Measurements from ENCODE around the gene SPINK1. TPM values are rescaled to one million over a fixed set of nuclear protein-coding genes. Genes with fewer than 3 reads are reported as not detected.
A peak's percentile ranks its signal among the peaks of the same experiment; 100 is the strongest.

Gene SPINK1
- total and polyA plus RNA-seq, 4 experiments from 2014 or later, result not detected

DNA sequence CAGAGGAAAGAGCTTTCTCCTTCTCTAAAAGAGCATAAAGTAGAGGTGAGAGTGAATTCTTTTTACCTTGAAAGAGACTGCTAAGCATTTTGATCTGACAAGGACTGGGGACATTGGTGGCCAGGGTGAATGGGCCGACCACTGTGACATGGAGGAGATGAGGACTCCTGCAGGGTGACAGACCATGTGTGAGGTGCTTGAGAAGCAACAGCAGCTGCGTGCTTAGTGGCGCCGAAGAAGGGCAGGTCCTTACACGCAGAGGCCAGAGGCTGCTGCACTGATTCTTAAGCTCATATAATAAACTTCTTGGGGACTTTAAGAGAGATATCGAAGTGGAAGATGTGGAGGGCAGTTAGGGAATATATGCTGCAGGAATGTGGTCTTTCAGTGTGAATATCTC, 40.3 kb downstream of the SPINK1 start:
- no peaks in the 10 kb centered on the region for H3K27me3 ChIP-seq (ENCODE audit: insufficient read depth, low read length)
- intact Hi-C loops (cut with micrococcal nuclease), result no loop called here
- CTCF ChIA-PET (ENCODE audit: partially characterized antibody), result no interaction called here
- Mint-ChIP-seq H3K4me3 (no peak overlapping the region), H3K9me3 (peaks cover 0 to 3% (median 0%) of the 10 kb centered on the region in 8 donors), H3K36me3 (no peaks in the 10 kb centered on the region), H3K4me1 (no peaks in the 10 kb centered on the region), H3K27ac (no peak overlapping the region), H3K27me3 (no peaks in the 10 kb centered on the region)
- POLR2A ChIA-PET (ENCODE audit: partially characterized antibody), result no interaction called here
- no peaks in the 10 kb centered on the region for H3K36me3 ChIP-seq (ENCODE audit: insufficient read depth, low read length)
- no peaks in the 10 kb centered on the region for H3K4me1 ChIP-seq (ENCODE audit: insufficient read depth, low read length)
- H3K4me3 ChIP-seq (ENCODE audit: low read length in 2 of 2), result no peak overlapping the region
- no peaks in the 10 kb centered on the region for H3K9me3 ChIP-seq (ENCODE audit: control insufficient read depth in 1 of 2, low read length in 2 of 2)
- no peak for DNase-seq
- no peak overlapping the region for H3K27ac ChIP-seq (ENCODE audit: low read depth, low read length)

- no peaks in the 10 kb centered on the region for H3K27me3 Mint-ChIP-seq
These were observed 41.7 kb downstream of the SPINK1 start for GRCh38 chr5:147789820-147790219.

DNA sequence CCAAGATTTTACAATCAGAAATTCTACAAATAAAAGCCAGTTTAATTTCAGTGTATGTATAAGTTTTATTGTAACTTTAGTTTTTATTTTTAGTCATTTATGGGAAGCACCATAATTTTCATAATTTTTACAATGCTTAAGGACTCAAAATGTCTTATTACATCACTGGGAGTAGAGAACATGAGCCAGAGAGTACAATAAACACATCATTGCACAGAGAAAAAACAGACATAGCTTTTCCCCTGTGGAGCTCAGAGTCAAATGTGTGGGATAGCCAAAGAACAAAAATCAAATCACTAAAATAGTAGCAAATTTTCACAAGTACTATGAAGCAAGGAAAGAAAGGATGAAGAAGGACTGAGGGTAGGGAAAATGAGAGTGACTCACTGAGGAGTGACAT, 43.4 kb downstream of the SPINK1 start:
- H3K27me3 ChIP-seq (ENCODE audit: insufficient read depth, low read length), result no peaks in the 10 kb centered on the region
- H3K27ac Mint-ChIP-seq, result no peak overlapping the region
- no peak for DNase-seq
- H3K27ac ChIP-seq (ENCODE audit: low read depth, low read length), result no peak overlapping the region
- no peaks in the 10 kb centered on the region for H3K4me1 Mint-ChIP-seq
- ChIA-PET CTCF (ENCODE audit: partially characterized antibody) (no interaction called here), POLR2A (ENCODE audit: partially characterized antibody) (no interaction called here)
- no peaks in the 10 kb centered on the region for H3K27me3 Mint-ChIP-seq
- intact Hi-C loops (cut with micrococcal nuclease), result no loop called here
- H3K4me3 ChIP-seq (ENCODE audit: low read length in 2 of 2), result no peak overlapping the region
- no peaks in the 10 kb centered on the region for H3K4me1 ChIP-seq (ENCODE audit: insufficient read depth, low read length)
- H3K36me3 Mint-ChIP-seq, result no peaks in the 10 kb centered on the region
- no peaks in the 10 kb centered on the region for H3K36me3 ChIP-seq (ENCODE audit: insufficient read depth, low read length)
- no peaks in the 10 kb centered on the region for H3K9me3 ChIP-seq (ENCODE audit: control insufficient read depth in 1 of 2, low read length in 2 of 2)
- H3K4me3 Mint-ChIP-seq, result no peak overlapping the region
- peaks cover 0 to 3% (median 0%) of the 10 kb centered on the region in 8 donors for H3K9me3 Mint-ChIP-seq

More at GRCh38 chr5:147789820-147790219, 41.7 kb downstream of the SPINK1 start:
- H3K4me3 ChIP-seq (ENCODE audit: low read length in 2 of 2), result no peak overlapping the region
- H3K36me3 ChIP-seq (ENCODE audit: insufficient read depth, low read length), result no peaks in the 10 kb centered on the region
- ChIA-PET POLR2A (ENCODE audit: partially characterized antibody) (no interaction called here), CTCF (ENCODE audit: partially characterized antibody) (no interaction called here)
- no peak for DNase-seq
- H3K4me3 Mint-ChIP-seq, result no peak overlapping the region
- intact Hi-C loops (cut with micrococcal nuclease), result no loop called here
- H3K9me3 ChIP-seq (ENCODE audit: control insufficient read depth in 1 of 2, low read length in 2 of 2), result no peaks in the 10 kb centered on the region
- H3K27ac ChIP-seq (ENCODE audit: low read depth, low read length), result no peak overlapping the region
- H3K27me3 ChIP-seq (ENCODE audit: insufficient read depth, low read length), result no peaks in the 10 kb centered on the region
- peaks cover 0 to 3% (median 0%) of the 10 kb centered on the region in 8 donors for H3K9me3 Mint-ChIP-seq
- H3K4me1 Mint-ChIP-seq, result no peaks in the 10 kb centered on the region
- no peaks in the 10 kb centered on the region for H3K36me3 Mint-ChIP-seq
- no peak overlapping the region for H3K27ac Mint-ChIP-seq
- no peaks in the 10 kb centered on the region for H3K4me1 ChIP-seq (ENCODE audit: insufficient read depth, low read length)

- no peaks in the 10 kb centered on the region for H3K9me3 ChIP-seq (ENCODE audit: control insufficient read depth in 1 of 2, low read length in 2 of 2)
- peaks cover 15% of the 10 kb centered on the region for H3K4me1 ChIP-seq (ENCODE audit: insufficient read depth, low read length)
- POLR2A ChIA-PET (ENCODE audit: partially characterized antibody), result no interaction called here
- peaks cover 0 to 3% (median 0%) of the 10 kb centered on the region in 8 donors for H3K9me3 Mint-ChIP-seq
- no peak overlapping the region for H3K4me3 Mint-ChIP-seq
- no peaks in the 10 kb centered on the region for H3K27me3 ChIP-seq (ENCODE audit: insufficient read depth, low read length)
- H3K27me3 Mint-ChIP-seq, result no peaks in the 10 kb centered on the region
- peaks cover 0 to 15% (median 11%) of the 10 kb centered on the region in 4 donors for H3K4me1 Mint-ChIP-seq
- intact Hi-C loops (cut with micrococcal nuclease), result no loop called here
- no peak for DNase-seq
- no peaks in the 10 kb centered on the region for H3K36me3 Mint-ChIP-seq
- no peaks in the 10 kb centered on the region for H3K36me3 ChIP-seq (ENCODE audit: insufficient read depth, low read length)
- H3K27ac ChIP-seq (ENCODE audit: low read depth, low read length), result no peak overlapping the region
- no peak overlapping the region for H3K27ac Mint-ChIP-seq
- no peak overlapping the region for H3K4me3 ChIP-seq (ENCODE audit: low read length in 2 of 2)
- CTCF ChIA-PET (ENCODE audit: partially characterized antibody), result no interaction called here
These were observed 45.3 kb downstream of the SPINK1 start for GRCh38 chr5:147786142-147786541.

DNA sequence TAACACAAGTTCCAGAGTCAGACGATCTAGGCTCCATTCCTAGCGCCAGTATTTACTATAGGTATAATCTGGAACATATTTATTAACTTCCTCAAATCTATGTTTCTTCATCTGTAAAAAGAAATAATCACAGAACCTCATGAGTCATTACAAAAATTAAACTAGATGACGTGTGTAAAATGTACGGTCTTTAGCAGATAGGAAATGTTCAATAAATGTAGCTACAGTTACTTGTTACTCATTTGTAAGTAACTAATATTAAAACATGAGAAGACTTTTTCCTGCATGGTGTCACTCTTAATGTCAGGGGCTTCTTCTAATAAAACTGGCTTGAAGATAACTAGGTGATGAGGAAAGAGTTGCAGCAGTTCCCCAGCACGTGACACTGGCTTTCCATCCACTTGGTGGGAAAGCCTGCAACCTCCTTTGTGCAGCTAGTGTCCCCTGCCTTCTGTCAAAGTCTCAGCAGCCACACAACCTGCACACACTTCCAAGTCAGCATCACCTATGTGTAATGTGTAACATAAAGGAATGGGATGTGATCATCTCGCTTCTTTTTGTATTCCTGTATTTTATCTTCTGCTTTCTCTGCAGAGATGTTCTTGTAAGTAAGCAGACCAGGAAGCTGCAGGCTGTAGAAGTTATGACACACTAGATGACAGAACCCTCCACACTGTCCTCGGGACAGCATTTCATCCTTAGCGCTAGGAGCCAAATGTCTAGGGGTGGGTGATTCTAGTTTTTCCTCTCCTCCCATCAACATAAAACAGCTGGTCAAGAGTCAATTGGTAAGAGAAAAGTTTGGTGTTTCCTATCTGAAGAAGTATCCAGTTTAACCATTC, 47.1 kb downstream of the SPINK1 start:
- no peaks in the 10 kb centered on the region for H3K36me3 ChIP-seq (ENCODE audit: insufficient read depth, low read length)
- ChIA-PET CTCF (ENCODE audit: partially characterized antibody) (no interaction called here), POLR2A (ENCODE audit: partially characterized antibody) (no interaction called here)
- intact Hi-C loops (cut with micrococcal nuclease), result no loop called here
- no peak overlapping the region for H3K4me3 ChIP-seq (ENCODE audit: low read length in 2 of 2)
- H3K27me3 ChIP-seq (ENCODE audit: insufficient read depth, low read length), result no peaks in the 10 kb centered on the region
- H3K4me1 Mint-ChIP-seq, result peaks cover 0 to 18% (median 16%) of the 10 kb centered on the region in 4 donors
- no peaks in the 10 kb centered on the region for H3K27me3 Mint-ChIP-seq
- DNase-seq, result no peak
- no peak overlapping the region for H3K27ac ChIP-seq (ENCODE audit: low read depth, low read length)
- no peaks in the 10 kb centered on the region for H3K9me3 ChIP-seq (ENCODE audit: control insufficient read depth in 1 of 2, low read length in 2 of 2)
- peaks cover 0 to 3% (median 0%) of the 10 kb centered on the region in 8 donors for H3K9me3 Mint-ChIP-seq
- no peaks in the 10 kb centered on the region for H3K36me3 Mint-ChIP-seq
- H3K4me1 ChIP-seq (ENCODE audit: insufficient read depth, low read length), result peaks cover 28% of the 10 kb centered on the region
- no peak overlapping the region for H3K4me3 Mint-ChIP-seq
- H3K27ac Mint-ChIP-seq, result peak overlapping the region in 2 of 7 donors; percentile 30 to 35

DNA sequence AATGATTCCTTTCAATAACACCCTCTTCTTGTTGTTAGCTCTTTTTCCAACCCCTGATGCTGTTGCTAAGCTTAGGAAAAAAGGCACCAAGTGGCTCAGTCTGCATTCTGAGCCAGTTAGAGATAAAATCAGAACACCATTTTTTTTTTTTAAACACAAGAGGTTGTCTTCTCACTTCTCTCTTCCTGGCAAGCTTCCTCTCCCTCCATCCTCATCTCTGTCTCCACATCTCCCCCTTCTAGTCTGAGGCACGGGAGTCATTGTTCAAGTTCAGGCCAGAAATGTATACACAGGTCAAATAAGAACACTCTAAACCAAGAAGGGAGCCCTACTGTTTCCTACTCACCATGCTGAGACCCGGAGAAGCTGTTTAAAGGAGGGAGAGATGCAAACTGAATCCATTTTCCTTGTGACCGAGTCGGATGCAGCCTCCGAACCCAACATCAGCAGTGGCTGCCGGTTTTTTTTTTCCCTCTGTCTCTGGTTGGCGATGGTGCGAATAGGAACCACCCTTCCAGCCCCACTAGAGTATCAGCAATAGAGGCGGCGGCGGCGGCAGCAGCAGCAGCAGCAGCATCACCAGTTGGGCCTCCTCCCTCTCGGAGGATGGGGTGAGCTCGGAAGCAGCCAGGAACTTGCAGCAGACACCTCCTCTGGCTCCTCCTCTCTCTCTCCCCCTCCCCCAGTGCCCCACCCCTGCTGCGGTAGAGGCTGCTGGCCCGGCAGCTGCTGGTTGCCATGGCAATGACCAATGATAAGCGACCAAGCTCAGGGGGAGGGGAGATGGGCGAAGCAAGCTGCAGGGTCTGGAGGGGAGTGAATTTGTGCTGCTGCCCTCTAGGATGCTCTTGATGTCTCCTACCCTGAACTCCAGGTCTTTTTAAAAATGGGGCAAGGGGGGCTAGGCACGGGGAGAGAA, 49.1 kb downstream of the SPINK1 start, which contains the start of gene JAKMIP2:
TSS of gene JAKMIP2 (minus strand) at position 619 of the 919 bp plus-strand sequence. CDS start 110,922 bp downstream, outside the sequence.
- peaks cover 0 to 18% (median 16%) of the 10 kb centered on the region in 4 donors for H3K4me1 Mint-ChIP-seq
- Histone ChIP-seq H3K27ac (ENCODE audit: low read depth, low read length) (peak within 1 kb of the TSS; percentile 33), H3K4me1 (ENCODE audit: insufficient read depth, low read length) (peaks cover 28% of the 10 kb centered on the region), H3K36me3 (ENCODE audit: insufficient read depth, low read length) (no peaks in the 10 kb centered on the region), H3K9me3 (ENCODE audit: control insufficient read depth in 1 of 2, low read length in 2 of 2) (no peaks in the 10 kb centered on the region), H3K27me3 (ENCODE audit: insufficient read depth, low read length) (no peaks in the 10 kb centered on the region), H3K4me3 (ENCODE audit: low read length in 2 of 2) (peak within 1 kb of the TSS; percentile 52 to 55)
- ChIA-PET CTCF (ENCODE audit: partially characterized antibody) (interaction anchor here (0.6 kb wide), 1 partner anchor 1239 kb away, joined by 3 read pairs; no protein-coding TSS in a partner anchor), POLR2A (ENCODE audit: partially characterized antibody) (interaction anchor here (1.0 kb wide), 1 partner anchor 88 kb away, joined by 3 read pairs; no protein-coding TSS in a partner anchor)
- intact Hi-C loops (cut with micrococcal nuclease), result no loop called here
- H3K27me3 Mint-ChIP-seq, result no peaks in the 10 kb centered on the region
- DNase-seq, result peak; percentile 64 to 94 (median 82)
- H3K4me3 Mint-ChIP-seq, result peak within 1 kb of the TSS; percentile 51 to 92 (median 88)
- H3K9me3 Mint-ChIP-seq, result peaks cover 0 to 3% (median 0%) of the 10 kb centered on the region in 8 donors
- H3K36me3 Mint-ChIP-seq, result no peaks in the 10 kb centered on the region
- peak within 1 kb of the TSS; percentile 58 to 96 (median 91) for H3K27ac Mint-ChIP-seq

Data from CD4-positive, alpha-beta memory T cell (primary cell).